WI38 (cell line): ENCODE results near the gene GNAT1.

ENCODE experiments used
- H3K4me3 ChIP-seq: 2 replicates; pipeline ENCODE4 v1.5.1; 2011; ENCODE audit warnings: low read depth, mild to moderate bottlenecking, control low read depth, low read length
- TF ChIP-seq, protein P1 (sequence below): IDR thresholded peaks from 2 replicates; pipeline ENCODE4 v1.5.1; 2012; ENCODE audit warnings: low read depth, mild to moderate bottlenecking, control low read depth, low read length

Gene GNAT1

DNA sequence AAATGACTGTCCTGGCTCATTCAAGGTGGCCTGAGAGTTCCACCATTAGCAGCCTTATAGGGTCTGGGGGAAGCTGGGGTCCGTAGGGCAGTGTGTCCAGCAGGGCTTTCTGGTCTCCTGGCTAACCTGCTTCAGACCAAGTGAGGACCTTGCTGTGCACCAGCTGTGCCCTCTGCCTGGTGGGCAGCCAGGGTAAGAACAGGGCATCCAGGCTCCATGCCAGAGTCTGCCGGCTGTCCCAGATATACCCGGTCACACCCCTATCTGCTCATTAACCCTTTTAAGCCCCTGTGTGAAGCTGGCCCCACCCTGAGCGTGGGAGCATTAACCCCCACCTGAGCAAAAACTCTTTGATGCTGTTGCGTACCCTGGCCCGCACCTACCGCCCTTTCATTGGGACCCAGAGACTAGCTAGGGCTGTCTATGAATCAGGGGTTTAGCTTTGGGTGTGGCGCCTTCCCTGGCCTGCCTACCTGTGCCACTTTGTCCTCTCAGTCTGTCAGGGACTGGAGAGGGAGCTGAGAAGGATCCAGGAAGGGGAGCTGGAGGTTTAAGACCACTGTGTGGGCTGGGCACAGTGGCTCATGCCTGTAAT is 18.7 kb upstream of the GNAT1 start:
- H3K4me3 ChIP-seq, result no peak overlapping the region
- TF ChIP-seq, protein P1, sequence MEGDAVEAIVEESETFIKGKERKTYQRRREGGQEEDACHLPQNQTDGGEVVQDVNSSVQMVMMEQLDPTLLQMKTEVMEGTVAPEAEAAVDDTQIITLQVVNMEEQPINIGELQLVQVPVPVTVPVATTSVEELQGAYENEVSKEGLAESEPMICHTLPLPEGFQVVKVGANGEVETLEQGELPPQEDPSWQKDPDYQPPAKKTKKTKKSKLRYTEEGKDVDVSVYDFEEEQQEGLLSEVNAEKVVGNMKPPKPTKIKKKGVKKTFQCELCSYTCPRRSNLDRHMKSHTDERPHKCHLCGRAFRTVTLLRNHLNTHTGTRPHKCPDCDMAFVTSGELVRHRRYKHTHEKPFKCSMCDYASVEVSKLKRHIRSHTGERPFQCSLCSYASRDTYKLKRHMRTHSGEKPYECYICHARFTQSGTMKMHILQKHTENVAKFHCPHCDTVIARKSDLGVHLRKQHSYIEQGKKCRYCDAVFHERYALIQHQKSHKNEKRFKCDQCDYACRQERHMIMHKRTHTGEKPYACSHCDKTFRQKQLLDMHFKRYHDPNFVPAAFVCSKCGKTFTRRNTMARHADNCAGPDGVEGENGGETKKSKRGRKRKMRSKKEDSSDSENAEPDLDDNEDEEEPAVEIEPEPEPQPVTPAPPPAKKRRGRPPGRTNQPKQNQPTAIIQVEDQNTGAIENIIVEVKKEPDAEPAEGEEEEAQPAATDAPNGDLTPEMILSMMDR, result no peak

DNA sequence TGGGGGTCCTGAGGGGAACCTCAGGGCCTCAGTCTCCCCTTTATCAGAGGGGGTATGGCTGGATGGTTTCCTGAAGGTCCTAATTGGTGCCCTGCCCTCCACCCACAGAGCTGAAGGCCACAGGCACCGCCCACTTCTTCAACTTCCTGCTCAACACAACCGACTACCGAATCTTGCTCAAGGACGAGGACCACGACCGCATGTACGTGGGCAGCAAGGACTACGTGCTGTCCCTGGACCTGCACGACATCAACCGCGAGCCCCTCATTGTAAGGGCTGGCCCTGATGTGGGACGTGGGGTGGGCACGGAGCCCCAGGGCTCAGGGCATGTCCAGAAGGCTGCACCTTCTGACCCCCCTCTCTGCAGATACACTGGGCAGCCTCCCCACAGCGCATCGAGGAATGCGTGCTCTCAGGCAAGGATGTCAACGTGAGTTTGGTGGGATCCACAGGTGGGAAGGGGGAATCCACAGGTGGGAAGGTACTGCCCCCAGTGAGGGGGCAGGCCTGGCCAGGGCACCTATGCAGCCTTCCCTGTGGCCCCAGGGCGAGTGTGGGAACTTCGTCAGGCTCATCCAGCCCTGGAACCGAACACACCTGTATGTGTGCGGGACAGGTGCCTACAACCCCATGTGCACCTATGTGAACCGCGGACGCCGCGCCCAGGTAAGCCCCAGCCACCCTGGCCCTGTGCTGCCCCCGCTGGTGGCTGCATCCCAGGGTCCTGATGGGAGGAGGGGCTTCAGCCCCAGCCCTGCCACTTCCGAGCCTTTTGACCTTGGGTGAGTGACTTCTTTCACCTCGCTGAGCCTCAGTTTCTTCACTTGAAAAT is 17.5 kb upstream of the GNAT1 start:
- TF ChIP-seq, protein P1, result no peak

DNA sequence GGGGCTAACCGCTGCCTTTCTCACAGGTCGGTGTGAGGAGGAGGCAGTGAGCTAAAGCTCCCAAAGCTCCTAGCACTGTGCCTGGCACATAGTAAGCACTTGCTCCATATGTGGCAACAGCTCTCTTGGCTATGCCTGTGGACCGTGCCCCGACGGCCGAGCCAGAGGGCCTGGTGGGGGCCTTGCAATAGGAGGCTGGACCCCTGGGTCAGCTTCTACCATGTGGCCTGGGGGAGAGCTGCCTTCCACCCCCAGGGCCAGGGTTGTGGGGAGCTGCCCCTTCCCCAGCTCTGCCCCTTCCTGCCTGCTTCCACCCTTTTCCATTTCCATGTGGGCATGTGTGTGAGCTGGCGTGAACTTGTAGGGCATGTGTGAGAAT is 16.9 kb upstream of the GNAT1 start:
- TF ChIP-seq, protein P1, result no peak
- no peak overlapping the region for H3K4me3 ChIP-seq

More for the DNA sequence above, 17.5 kb upstream of the GNAT1 start:
- no peak overlapping the region for H3K4me3 ChIP-seq

DNA sequence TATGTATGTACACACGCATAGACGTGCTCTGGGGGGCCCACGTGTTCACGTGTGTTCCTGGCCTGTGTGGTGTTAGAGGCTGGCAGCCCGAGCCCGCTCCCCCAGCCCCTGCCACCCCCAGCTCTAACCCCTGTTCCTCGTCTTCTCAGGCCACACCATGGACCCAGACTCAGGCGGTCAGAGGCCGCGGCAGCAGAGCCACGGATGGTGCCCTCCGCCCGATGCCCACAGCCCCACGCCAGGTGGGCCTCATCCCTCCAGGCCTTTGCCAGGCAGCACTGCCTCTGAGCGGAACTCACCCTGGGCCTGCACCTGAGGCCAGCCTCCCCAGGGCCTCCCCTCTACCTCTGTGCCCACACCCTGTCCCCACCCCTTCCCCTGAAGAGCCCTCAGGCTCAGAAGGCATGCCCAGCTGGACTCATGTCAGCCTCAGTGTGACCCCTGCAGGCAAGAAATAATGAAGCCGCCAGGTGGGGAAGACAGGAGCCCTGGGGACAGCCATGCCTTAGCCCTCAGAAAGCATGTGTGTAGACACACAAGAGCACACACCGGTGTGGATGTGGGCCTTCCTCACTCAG is 16.4 kb upstream of the GNAT1 start:
- TF ChIP-seq, protein P1, result no peak
- H3K4me3 ChIP-seq, result no peak overlapping the region

DNA sequence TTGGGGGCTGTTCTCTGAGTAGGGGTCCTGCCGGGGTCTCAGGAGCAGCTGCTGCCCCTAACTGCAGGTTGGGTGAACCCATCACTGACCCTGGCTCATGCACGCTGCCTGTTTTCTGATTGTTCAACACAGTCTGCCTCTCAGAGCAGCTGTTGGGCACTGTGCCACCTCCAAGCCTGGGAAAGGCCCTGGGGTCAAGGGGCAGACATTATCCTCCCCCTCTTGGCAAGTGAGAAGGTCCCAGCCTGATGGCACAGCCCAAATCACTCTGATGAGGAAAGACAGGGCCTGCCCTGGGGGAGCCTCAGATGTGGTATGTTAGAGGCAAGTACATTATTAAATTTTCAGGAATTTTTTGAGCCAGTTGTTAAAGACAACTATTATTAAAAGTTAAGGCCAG is 14.1 kb upstream of the GNAT1 start:
- H3K4me3 ChIP-seq, result no peak overlapping the region
- TF ChIP-seq, protein P1, result no peak

DNA sequence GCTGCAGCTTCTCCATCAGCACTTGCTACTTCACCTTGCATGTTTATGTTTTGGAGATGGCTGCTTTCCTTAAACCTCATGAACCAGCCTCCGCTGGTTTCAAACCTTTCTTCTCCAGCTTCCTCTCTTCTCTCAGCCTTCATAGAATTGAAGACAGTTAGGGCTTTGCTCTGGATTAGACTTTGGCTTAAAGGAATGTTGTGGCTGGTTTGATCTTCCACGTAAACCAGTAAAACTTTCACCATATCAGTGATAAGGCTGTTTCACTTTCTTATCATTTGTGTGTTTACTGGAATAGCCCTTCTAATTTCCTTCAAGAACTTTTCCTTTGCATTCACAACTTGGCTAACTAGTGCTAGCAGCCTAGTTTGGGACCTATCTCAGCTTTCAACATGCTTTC is 11.7 kb upstream of the GNAT1 start:
- TF ChIP-seq, protein P1, result no peak
- no peak overlapping the region for H3K4me3 ChIP-seq

DNA sequence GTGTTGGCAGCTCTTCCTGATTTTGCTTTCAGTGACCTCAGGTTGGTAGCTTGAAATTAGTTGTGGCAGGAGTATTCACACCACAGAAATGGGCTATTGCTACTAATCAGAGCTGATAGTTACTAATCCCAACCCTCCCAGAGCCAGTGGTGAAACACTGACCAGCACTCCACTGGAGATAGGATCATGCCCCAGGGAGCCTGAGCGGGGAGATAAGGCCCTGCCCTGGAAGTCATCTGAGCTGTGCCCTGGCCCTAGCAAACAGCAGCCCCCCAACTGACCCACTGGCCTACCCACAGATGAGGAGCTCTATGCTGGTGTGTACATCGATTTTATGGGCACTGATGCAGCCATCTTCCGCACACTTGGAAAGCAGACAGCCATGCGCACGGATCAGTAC is 9.4 kb upstream of the GNAT1 start:
- H3K4me3 ChIP-seq, result no peak overlapping the region
- TF ChIP-seq, protein P1, result no peak
